NCI-H2227 treated with DMSO at 0.1 percent for 48 hours (cell line): ENCODE results near the gene MOBP.

Experiments
- DNase-seq: peaks from one replicate; lab custom pipeline; 2025; lab: John Stamatoyannopoulos, UW

MOBP gene

DNA sequence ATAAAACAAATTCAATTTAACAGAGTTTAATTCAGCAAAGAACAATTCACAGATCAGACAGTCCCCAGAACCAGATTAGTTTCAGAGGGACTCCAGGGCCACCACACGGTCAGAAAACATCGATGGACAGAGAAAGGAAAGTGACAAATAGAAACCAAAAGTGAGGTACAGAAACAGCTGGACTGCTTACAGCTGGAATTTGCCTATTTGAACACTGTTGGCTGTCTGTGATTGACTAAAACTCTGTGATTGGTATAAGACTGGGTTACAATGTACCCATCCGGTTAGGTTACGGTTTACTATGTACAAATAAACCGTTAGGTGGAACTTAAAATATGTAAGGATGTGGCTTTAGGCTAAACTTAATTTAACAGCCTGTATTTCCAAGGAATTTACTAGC lies 30.3 kb downstream of the MOBP start:
- no peak for DNase-seq

DNA sequence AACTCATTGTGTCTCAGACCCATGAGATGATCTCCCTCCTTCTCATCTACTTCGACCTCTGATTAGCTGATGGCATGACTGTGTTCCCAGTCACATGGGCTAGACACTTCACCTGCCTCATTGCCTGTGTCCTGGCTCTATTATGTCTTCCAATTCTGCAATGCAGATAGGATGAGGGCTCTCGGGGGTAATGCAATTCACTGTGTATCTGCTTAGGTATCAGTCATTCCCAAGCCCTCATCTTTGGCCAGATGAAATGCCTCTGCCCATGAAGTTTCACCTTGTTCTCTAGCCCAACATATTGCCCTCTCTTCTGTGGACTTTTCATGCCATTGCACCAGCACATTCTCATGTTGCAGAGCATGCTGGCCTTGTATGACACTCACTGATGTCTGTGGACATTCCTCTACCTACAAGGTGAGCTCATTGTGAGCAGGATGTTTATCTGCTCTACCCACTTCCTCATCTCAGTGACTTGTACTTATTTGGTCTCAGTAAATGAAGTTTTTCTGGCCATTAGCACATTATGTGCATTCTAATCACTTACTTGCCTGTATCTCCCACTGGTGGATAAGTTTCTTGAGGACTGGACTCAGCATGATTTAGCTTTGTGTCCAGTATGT lies 32.3 kb downstream of the MOBP start:
- no peak for DNase-seq

DNA sequence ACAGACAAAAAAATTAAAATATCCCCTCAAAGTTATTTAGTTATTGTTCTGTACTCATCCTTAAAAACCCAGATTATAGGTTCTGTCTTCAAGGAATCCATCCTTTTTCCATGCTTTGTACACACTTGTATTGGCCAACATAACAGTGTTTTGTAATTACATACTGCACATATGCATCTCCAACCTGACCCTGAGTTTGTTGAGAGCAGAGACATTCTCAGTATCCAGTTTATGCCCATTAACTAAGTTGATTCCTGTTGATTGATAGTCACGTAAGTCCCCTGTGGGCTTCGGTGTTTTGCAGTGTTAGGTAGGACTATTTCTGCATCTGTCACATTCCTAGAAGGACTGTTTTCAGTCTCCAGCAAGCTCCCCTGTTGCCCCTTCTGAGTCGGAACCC lies 33.6 kb downstream of the MOBP start:
- no peak for DNase-seq

DNA sequence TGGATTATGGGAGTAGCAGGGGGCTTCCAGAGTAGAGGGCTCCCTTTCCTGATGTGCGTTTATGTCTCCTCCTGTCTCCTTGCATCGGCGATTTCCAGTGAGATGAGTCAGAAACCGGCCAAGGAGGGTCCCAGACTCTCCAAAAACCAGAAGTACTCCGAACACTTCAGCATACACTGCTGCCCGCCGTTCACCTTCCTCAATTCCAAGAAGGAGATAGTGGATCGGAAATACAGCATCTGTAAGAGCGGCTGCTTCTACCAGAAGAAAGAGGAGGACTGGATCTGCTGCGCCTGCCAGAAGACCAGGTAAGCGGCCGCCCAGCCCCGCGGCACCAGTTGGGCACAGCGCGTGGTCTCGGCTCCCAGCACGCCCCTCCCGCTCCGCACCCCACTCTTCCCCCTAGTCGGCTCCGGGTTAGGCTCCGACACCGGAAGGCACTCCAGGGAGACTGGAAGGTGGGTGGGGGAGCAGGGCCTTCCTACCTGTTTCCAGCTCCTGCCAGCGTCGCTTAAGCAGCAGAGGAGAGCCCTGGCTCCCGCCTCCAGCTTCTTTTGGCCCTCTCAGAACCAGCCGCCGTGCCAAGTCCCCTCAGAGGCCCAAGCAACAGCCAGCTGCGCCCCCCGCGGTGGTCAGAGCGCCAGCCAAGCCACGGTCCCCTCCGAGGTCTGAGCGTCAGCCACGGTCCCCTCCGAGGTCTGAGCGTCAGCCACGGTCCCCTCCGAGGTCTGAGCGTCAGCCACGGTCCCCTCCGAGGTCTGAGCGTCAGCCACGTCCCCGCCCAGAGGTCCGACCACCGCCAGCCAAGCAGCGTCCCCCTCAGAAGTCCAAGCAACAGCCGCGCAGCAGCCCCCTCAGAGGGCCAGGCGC lies 34.7 kb downstream of the MOBP start:
- DNase-seq, result no peak

DNA sequence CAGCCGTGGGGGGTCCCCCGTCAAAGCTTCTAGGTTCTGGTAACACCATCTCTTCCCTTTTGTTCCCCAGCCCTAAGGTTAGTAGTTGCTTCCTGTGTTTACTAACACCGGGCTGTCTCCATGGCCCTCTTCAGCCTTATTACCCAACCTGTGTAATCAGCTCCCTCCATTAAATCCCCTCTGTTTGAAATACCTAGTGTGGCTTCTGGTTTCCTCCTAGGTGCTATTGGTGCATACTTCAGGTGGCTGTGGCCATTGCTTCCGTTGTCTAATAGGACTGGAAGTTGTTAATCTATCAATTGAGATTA lies 35.3 kb downstream of the MOBP start:
- no peak for DNase-seq

DNA sequence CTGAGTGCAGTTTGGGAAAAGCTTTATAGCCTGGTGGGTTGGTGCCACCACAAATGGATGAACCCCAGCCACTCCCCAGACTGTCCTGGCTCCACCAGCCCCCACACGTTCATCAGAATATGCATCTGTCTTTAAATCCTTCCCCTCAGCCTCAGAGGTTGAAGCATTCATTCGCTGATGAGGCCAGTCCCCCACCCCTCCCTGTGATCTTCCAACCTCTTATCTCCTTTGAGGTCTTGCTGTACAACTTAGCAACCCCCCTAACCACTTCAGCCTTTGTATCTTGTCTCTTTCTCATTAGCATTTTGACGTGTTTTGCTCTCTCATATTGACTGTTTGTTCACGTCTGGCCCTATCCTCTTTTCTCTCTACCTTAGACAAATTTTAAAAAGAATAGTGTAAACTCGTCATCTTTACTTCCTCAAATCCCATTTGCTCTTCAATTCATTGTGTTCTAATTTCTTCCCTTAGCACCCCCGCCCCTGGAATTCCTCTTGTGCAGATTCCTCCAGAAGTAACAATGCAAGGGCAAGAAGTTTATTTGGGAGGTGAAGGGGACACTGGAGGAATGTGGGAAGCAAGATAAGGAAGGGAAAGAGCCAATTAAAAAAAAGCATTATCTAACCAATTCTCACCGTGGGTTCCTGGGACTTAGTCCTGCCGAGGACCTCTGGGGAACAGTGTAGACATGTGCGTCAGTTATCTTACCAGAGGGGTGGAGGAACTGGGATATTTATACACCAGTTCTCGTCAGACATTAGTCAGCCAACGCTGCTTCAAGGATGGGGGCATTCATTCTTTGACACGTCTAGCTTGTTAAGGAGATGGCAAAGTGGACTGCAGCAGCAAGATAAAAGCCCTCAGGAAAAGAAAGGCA lies 38.6 kb downstream of the MOBP start:
- no peak for DNase-seq

DNA sequence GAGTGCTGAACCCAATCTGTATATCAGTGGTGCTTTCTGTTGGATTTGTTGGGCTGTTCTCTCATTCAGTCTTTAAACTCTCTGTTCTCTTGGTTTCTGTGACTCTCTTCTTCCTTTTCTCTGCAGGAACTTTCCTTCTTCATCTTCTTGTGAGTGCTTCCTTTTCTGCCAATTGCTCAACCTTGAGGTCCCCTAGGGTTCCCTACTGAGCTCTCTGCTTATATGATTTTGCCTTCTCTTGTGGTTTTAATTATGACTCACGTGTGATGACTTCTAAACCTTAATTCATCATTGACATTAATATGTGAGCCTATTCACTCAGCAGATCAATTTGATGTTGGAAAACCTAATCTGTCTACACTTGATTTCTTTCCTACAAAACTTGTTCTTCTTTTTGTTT lies 39.4 kb downstream of the MOBP start:
- DNase-seq, result no peak

DNA sequence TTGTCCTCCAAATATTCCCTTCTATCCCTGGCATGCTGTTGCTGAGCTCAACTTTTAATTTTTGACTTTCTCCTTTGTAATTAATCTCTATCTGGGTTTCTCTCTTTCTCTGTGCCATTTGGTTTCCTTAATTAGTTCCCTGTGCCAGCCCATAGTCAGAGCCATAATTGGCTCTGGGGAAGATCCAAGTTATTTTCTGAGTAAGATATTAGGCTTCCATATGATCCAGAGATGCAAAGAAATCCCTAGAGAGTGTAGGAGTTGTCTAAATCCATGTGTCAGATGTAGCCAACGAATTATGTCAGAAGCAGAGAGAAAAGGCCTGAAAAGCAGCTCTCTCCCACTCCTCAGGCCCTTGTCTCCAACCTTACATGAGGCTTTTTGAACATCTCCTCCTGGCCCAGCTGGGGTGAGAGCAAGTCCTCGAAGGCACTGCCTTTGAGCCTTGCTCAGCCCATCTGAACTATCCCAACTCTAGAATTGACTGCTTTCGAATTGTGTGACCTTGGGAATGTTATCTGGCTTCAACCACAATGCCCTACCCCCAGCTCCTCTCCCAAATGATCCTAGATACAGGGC lies 46.4 kb downstream of the MOBP start:
- no peak for DNase-seq

DNA sequence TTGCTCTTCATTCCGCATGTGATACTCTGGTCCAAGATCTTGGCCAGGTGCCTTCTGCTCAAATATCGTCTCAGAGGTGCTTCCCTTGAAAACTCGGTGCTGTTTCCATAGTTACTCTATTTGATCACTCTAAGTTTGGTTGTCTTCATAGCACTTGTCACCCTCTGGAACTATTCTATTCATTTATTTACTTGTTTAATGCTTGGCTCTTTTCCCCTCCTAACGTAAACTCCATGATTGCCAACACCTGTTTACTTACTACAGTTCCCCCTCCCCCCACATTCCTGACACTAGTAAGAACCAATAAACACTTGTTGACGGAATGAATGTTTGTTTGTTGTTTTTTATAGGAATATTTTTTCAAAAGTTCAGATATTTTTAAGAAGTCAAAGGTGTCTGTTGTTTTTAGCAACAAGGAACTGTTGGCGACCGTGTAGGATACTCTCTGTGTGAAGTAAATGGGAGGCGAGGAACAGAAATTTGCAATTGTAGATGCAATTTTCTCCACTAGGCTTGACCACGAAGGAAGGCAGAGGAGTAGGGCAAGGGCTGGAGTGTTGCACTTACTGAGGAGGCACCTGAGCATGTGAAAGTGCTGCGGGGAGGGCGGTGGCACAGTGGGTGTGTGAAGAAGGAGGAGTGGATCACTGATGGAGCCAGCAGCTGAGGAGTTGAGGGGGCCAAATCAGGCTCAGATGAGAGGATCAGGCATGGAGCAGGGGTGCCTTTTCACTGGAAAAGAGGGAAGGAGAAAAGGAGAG lies 48.4 kb downstream of the MOBP start:
- DNase-seq, result no peak

DNA sequence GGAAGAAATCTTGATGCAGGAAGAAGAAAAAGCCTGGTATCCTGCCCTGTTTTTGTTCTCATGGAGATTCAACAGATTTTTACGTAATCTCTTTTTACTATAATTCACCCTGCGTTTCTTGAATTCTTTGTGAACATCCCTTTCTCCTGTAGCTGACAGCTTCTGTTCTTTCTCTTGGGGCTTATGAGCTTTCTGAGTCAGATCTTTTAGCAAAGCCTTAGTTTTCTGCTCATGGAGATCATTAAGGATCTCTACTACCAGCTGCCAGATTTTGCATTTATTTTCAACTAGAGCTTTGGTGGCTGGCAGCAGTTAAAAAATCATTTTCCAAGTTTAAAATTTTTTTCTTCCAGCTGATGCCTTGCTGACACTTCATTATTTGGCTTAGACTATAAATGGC lies 51.6 kb downstream of the MOBP start:
- no peak for DNase-seq

DNA sequence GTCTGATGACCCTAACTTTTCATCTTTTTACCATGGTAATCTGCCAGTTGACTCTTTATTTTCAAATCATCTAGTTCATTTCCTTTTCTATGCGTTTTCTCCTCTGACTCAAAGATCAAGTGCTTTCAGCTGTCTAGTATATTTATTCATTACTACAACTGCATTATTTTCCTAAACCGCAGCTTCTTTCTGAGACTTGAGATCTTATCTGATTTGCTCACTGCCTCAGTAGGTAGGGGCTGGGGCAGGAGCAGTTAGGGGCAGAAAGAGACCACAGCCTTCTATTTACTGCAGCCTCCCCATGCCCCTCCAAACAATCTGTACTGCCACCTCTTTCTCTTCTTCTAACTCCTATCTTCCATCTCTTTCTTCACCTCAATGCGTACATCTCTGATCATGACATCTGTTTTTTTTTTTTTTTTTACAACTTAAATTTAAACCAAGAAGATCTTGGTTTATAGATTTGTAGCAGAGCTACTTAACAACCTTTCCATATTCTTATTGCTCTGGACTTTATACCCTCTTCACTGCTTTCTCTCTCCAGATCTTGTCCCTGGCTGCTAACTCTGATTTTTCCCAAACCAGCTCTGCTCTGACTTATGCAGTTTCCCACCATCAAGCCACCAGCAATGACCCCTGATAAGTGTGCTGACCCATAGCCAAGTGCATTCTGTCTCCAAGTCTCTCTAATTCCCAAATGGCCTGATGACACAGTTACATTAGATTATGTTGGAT lies 52.2 kb downstream of the MOBP start:
- DNase-seq, result no peak

DNA sequence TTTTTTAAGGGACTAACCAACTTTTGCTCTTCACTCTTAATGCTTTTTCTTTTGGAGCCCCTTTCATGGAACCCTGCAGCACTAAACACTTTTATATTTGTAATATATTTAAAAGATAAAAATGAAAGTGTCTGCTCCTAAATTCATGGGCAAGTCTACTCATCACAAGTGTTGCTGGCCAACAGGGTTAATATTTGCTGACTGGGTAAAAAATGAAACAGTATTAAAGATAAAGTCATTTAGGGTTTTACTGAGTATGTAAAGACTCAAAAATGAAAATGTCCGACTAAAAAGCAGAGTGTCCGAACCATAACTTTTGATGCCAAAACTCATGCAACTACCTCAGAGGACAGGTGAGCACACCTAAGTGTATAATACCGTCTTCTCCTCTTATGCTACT lies 54.0 kb downstream of the MOBP start:
- DNase-seq, result no peak

DNA sequence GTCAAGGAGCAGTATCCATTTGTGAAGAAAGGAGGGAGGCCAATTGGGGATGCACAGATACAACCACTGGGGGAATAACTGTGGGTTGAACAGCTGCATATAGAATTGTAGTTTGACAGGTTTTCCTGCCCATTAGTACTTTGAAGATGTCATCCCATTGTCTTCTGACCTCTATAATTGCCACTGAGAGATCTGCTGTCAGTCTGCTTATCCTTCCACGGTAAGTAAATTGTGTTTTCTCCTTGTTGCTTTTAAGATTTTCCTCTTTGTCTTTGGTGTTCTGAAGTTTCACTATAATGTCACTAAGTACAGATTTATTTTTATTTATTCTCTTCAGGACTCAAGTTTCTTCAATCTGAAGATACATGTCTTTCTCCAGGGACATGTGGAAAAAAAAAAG lies 56.6 kb downstream of the MOBP start:
- no peak for DNase-seq

DNA sequence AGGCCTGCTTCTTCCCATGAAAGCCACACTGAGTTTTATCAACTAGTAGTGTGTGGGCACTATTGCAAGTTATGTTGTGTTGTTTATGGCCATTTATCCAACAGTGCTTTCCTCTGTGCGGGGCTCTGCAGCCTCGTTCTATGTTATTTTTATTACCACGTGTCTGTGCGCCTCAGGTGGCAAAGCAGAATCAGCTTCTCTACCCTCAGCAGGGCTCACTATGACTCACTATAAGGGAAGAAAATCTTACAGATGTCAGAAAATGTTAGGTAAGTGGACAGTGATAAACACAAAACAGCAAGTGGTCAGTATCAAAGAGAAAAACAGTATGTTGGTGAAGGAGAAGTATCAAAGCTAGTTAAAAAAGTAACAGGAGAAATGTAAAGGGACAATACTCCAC lies 61.4 kb downstream of the MOBP start:
- no peak for DNase-seq

DNA sequence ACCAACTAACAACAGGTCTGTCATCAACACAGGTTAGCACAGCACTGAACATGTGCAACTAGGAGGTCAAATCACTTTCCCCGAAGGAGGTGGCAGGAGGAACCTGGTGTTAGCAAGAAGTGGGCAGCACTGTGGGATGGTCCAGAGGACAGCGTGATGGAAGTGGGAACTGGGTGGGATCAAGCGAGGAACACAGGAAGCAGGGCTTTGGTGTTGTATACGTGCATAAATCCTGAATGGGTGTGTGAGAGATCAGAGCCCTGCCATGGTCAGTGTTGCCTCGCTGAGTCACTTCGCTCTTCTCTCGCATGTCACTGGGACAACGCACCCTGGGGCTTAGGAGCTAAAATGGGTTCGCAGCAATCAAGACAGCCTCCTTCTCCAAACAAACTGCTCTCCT lies 62.1 kb downstream of the MOBP start:
- DNase-seq, result no peak

DNA sequence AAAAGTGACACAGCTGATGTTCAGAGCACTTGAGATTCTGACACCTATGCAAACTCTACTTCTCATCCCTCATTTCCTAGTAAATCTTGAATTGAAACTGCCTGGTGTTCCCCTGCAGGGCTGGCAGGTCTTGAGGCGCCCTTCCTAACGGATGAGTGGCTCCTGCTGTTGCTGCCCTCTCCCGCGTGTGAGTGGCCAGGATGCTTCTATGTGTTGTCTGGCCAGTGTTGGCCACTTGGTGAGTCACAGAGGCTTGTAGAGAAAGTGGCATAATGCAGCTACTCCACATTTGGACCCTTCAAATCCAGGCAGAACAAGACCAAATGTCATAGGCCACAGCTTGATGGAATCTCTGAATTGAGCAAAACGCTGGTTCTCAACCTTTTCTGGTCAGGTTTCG lies 63.6 kb downstream of the MOBP start:
- no peak for DNase-seq

DNA sequence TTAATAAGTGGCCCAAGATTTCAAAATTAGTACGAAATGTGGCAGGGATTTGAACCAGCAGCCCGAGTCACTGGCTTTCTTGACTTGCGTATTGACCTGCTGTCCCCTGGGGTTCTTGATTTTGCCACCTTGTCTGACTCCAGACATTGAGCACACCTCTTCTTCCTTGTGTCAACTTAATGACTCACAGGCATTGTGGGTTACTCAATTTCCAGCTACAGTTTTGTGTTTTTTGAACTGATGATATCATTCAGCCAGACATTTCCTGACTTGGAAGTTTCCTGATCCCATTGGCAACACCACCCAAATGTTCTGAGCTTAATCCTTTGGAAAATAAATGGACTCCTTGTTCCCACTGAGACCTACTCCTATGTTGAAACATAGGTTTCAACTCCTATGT lies 64.2 kb downstream of the MOBP start:
- DNase-seq, result no peak

DNA sequence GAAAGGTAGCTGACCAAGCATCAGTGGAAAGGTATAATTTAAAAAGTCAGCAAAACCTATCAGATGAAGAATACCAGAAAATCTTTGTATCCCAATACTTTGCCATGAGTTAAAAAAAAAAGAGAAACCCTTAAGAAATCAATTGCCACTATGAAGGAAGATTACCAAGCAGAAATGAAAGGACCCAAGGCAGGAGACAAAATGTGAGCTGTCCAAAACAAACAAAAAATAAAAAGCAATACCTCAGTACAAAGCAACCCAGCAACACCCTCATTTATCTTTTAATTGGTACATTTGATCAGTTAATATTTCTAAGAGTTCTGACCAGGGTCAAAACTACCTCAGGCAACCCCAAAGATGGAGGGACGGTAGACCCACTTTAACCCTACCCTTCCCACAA lies 65.3 kb downstream of the MOBP start:
- no peak for DNase-seq

DNA sequence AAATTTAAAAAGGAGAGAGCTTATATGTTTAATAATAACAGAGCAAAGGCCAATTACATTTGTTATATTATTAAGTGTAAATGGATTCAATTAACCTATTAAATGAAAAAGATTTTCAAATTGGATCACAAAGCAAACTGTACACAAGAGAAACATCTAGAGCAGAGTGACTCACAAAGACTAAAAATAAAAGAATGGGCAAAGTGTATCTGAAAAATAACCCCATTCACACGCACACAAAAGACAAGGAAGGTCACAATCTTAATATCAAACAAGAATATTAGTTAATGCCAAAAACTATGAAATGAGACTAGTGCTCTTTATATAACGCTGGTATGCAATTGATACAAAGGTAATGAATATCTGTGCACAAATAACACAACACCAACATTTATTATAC lies 65.7 kb downstream of the MOBP start:
- DNase-seq, result no peak

DNA sequence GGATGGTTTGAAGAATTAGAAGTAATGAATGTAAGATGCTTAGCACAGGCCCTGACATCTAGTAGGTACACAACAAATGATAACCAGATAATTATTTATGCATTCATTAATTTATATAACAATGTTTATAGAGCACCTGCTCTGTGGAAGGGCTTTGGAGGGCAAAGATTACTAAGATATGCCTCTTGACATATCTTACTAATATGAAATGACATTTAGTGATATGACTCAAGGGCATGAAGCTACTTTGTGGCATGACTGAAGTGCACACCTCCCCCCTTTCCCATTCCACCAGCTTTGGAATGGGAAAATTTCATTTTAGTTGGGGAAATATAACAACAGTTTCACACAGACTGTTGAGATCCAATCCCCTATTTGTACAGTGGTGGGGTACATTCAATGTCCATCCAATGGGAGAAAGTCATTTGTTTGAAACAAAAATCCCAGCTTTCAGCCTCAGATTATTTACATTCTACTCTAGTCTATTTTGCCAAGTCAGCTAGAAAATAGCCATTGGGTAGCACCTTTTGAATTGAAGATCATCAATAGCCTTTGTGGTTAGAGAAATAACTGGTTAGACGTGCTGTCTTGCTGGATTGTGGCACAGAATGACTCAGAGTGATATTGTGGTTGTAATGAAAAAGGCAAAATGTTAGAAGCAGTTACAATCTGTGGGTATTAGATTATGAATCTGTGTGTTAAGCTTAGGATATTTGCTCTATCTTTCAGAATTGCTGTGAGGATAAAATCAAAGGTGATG lies 72.9 kb downstream of the MOBP start:
- DNase-seq, result no peak

DNA sequence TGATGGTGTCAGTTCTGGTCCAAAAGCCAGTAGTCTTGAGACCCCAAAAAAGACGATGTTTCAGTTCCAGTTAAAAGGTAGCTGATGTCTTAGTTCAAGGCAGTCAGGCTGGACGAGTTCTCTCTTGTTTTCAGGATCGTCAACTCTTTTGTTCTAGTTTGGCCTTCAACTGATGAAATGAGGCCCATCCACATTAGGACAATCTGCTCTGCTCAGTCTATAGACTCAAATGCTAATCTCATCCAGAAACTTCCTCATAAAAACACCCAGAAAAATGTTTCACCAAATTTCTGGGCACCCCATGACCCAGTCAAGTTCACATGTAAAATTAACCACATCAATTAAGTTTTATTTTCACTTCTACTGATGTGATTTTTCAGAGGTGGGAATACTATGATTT lies 74.0 kb downstream of the MOBP start:
- no peak for DNase-seq
